T-helper 1 cell treated with Interleukin-12 subunit alpha and Interleukin-12 subunit beta and Interleukin-4 antibody, amounts not matched to agents 30 ng/mL and 1 ng/mL, for 36 hours (primary cell): ENCODE measurements around the gene THSD4. TPM values are rescaled to one million over a fixed set of nuclear protein-coding genes. Genes with fewer than 3 reads are reported as not detected.
"Not testable (repeated sequence)": the region's sequence is repeated elsewhere in the genome, so short reads cannot be mapped to it uniquely, and the experiment has no call there.

Experiments used
- intact Hi-C: fragments of 100-400 bp; cut with micrococcal nuclease; formaldehyde crosslinking; loops from one replicate; pipeline ENCODE4 v1.15.1; 2024
- total RNA-seq: library from RNA; stranded (reverse); gene quantifications from 2 replicates; pipeline ENCODE4 v1.2.3, GENCODE V29; 2022

Gene THSD4
- total RNA-seq, 1 donor from 2014 or later = not detected

GRCh38 chr15:71120428-71120944 is 5.2 kb downstream of the THSD4 start:
- intact Hi-C loops = no loop called here

GRCh38 chr15:71121442-71121841 is 6.2 kb downstream of the THSD4 start:
- intact Hi-C loops = no loop called here

DNA sequence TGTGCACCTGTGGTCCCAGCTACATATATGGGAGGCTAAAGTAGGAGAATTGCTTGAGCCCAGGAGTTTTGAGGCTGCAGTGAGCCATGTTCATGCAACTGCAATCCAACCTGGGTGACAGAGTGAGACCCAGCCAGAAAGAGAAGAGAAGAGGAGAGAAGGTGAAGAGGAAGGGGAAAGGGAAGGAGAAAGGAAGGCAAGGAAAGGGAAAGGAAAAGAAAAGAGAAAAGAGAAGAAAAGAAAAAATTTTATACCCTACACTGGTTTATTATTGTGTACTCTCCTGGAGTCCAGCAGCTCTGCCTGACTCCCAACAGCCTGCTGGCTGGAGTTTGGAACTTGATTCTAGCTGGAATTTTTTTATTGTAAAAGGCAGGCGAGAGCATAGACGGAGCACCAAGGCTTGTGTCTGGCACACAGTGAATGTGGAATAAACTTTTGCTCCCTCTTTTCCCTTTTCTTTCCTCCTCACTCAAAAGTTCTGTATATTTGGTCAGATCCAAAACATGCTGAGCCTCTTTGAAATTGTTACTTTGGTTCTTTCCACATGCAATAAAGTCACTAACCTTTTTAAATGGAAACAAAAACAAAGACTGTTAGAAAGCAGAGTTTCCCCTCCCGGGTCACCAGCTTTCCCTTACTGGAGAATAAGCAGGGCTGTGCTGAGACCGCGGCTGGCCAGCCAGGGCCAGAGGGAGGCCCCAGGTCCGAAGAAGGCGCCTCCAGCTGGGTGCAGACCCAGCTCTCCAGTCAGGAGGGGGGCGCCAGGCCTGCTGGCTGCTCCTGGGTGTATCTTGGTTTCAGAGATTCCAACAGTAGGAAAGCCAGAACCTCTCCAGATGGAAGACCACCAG is 9.9 kb downstream of the THSD4 start:
- intact Hi-C loops = no loop called here

GRCh38 chr15:71125831-71126450 is 10.7 kb downstream of the THSD4 start:
- intact Hi-C loops = no loop called here

- intact Hi-C loops = no loop called here
Observed at GRCh38 chr15:71127083-71127482, 11.8 kb downstream of the THSD4 start.

DNA sequence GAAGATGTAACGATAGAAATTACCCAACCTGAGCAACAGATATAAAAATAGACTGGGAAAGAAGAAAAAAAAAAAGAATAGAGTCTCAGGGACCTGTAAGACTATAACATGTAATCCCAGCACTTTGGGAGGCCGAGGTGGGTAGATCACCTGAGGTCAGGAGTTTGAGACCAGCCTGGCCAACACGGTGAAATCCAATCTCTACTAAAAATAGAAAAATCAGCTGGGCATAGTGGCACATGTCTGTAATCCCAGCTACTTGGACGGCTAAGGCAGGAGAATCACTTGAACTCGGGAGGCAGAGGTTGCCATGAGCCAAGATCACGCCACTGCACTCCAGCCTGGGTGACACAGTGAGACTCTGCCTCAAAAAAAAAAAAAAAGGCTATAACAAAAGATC is 12.9 kb downstream of the THSD4 start:
- intact Hi-C loops = not testable (repeated sequence)

DNA sequence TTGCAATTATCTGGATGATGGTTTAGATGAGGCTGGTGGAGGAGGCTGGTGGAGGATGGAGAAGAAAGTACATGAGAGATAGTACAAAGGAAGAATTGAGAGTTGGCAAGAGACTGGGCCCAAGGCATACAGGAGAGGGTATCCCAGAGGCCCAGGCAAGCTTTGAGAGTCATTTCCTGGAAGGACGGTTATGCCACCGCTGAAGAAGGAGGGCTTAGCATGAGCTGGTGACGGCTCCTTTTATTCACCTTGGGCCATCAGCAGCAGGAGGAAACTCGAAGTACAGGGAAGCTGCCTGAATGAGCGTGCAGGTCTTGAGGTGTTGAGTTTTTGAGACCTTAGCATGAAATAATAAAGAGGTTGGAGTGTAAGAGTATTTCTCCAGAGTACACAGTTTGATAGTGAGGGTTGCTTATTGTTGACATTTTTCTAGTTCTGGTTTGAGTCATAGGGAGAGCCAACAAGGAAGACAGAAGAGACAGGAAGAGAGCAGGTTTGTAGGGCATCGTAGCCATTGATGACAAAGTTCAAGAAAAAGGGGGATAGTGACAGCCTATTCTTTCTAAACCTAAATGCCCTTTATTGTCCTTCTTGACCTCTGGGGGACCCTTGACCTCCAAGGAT is 13.8 kb downstream of the THSD4 start:
- intact Hi-C loops = no loop called here

- intact Hi-C loops = no loop called here
Observed at GRCh38 chr15:71129669-71130068, 14.4 kb downstream of the THSD4 start.

DNA sequence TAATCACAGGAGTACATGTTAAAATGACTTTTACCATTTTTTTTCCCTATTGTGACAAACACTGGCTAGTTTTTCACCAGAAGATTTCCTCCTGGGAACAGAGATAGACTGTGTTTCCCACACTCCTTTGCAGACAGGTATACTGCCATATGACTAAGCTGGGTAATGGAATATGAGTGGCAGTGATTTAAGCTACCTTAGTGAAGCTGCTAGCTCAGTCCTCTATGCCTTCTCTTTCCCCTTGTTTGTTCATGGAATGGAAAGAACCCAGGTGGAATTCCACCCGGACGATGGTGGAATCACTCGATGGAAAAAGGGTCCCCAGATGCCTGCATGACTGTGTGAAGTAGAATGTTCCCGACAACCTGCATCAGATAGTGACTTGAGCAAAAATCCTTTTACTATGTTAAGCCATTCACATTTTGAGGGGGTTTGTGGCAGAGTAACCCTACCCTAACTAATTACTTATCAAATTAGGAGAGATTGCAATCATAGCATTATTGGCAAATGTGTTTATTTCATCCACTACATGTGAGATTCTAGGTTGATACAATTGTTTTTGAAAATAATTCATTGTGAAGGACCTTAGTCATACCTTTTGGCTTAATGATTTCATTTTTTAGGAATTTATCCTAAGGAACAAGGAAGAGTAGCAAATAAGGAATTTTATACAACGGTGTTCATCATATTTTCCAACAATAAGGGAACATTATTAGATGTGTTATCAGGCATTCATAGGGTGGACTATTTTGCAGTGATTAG is 16.5 kb downstream of the THSD4 start:
- intact Hi-C loops = no loop called here

GRCh38 chr15:71133747-71134472 is 18.6 kb downstream of the THSD4 start:
- intact Hi-C loops = no loop called here

DNA sequence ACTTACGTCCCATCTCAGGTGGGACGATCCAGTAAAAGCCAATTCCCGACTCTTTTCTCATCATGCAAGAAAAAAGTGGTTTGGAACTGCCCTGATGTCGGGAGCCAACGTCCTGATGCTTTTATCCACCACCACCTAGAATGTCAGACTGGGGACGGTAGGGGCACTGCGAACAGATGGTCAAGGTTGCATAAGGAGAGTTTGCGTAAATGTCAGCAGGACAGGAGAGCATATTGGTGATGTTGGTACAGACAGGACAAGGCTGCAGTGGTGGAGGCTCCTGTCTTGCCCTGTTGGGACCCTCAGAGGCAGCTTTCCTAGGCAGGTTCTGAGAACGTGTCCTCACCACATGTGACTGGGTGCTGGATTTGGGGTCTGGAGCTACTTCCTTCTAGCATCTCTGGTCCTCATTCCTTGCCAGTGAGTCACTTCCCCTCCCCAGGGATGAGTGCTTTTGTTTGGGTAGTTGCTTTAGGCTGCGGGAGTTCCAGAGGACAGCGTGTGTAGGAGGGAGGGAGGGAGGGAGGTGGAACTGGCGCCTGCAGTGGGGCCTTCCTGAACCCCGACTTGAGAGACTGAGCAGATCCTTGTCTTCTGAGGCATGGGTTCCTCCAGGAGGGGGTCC is 21.0 kb downstream of the THSD4 start:
- intact Hi-C loops = no loop called here

GRCh38 chr15:71136793-71137518 is 21.7 kb downstream of the THSD4 start:
- intact Hi-C loops = no loop called here

DNA sequence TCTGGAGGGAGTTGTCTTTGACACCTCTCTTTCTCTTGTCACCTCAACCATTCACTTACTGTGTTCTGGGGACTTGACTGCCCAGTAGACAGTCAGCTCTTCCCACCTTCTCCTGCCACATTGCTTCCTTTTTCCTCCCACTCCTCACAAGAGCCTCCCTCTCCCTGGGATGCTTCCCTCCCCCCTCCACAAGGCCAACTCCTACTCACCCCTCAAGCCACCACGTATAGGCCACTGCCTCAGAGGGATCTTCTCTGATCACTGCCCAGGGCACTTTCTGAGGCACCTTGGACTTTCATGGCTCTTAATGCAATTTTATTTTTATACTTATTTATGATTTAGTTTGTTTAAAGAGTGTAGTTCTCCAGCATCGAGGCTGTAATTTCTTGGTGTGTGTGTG is 23.2 kb downstream of the THSD4 start:
- intact Hi-C loops = no loop called here

- intact Hi-C loops = no loop called here
Observed at GRCh38 chr15:71139241-71139640, 24.0 kb downstream of the THSD4 start.

- intact Hi-C loops = no loop called here
Observed at GRCh38 chr15:71141572-71141971, 26.3 kb downstream of the THSD4 start.

DNA sequence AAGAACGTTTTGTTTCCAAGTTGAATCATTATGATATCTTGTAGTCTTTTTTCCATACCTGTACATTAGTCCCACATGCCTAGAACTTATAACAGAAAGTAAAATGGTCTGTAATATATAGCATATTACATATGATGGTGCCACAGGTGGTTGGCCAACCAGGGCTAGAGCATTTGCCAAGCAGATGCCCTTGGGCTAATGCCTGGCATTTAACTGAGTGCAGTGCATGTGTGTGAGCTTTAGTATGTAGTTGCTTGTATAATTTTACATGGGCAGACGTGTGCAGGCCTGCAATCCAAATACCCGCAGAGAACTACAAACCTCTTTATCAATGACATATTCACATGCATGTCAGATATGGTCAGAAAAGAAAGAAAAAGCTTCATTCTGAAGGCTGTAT is 27.5 kb downstream of the THSD4 start:
- intact Hi-C loops = no loop called here

DNA sequence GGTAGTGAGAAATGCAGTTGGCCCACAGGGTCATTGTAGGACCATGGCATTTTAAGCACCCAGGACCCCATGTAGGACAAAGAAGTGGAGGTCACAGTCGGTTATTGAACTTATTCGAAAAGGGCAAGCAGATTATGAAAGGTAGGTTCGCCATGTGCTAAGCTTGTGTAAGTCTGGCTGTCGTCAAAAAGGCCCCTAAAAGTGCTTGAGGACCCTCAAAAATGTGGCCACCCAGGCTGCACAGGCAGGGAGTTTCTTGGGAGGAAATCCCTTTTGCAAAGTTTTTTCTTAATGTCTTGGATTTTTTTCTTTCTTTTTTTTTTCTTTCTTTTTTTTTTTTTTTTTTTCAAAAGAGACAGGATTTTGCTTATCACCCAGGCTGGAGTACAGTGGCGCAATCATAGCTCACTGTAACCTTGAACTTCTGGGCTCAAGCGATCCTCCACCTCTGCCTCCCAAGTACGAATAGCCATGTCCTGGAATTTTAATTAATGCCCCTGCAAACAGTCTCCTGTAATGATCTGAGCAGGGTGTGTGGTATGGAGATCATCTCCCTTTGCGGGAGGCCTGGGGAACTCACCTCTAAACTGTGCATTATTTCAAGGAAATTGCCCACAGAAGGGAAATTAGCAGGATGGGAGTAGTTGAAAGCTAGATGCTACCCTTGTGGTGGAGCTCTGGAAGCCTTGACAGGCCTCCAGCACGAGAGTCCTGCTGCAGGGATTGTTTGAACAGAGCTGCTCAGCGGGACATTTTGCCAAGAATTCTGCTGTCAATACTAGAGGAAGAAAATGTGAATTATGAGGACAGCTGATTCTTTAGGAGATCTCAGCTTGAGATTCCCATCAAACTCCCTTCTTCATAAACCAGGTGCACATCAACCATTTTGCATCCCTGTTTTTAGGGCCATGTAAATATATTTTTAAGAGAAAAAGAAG is 28.4 kb downstream of the THSD4 start:
- intact Hi-C loops = no loop called here

DNA sequence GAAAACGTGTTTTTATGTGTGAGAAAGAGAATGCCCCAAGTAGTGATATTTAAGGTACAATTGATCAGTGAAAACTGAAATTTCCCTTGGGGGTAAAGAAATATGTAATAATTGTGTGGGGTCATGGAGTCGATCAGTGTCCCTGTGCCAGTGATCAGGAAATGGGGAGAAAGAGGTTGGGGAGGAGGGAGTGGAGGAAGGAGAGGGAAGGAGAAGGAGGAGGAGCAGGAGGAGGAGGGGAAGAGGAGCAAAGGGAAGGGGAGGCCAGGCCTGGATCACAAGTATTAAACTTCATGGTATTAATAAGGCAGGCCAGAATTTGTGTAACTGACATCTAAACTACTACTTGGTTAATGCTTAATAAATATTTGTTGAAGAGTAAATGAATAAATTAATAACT is 30.4 kb downstream of the THSD4 start:
- intact Hi-C loops = no loop called here

DNA sequence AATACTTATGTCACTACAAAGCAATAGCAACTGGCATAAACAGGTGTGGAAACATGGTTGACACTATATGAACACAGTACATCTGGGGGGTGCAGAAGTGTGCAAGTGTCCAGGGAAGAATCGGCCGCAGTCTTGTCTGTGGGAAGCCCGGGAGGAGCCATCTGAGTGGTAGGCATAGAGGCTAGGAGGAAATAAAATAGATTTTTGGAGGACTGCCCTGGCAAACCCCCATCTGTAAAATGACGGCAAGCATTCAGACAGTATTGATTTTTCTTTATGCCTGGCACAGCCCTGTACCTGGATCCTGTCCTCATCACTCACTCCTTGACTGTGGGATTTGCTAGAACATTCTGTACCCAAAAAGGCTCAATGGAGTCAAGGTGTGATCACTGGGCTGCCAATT is 31.3 kb downstream of the THSD4 start:
- intact Hi-C loops = no loop called here
